Esophagus mucosa (tissue), 1 donor: Measurements from ENCODE around the gene MRPL40. TPM values are rescaled to one million over a fixed set of nuclear protein-coding genes. Genes with fewer than 3 reads are reported as not detected.

Experiments
- ATAC-seq: fragments of 200-7000 bp; cut with Tn5 transposase; one replicate; pipeline ENCODE4 v1.9.1; 2020
- total RNA-seq: library from RNA; stranded (reverse); gene quantifications from one replicate; pipeline ENCODE4 v1.2.4, GENCODE V29; 2023
- donor health status: DM: yes; HTN: yes; CAD: no.

The MRPL40 gene
- total RNA-seq, 1 donor from 2014 or later, result 26.4 TPM

- peak; percentile 18 for ATAC-seq
Observed at GRCh38 chr22:19463491-19464469, 31.4 kb downstream of the MRPL40 start.

GRCh38 chr22:19464546-19464945, 32.2 kb downstream of the MRPL40 start:
- no peak for ATAC-seq

- ATAC-seq, result no peak
Observed at GRCh38 chr22:19464975-19465374, 32.6 kb downstream of the MRPL40 start.

DNA sequence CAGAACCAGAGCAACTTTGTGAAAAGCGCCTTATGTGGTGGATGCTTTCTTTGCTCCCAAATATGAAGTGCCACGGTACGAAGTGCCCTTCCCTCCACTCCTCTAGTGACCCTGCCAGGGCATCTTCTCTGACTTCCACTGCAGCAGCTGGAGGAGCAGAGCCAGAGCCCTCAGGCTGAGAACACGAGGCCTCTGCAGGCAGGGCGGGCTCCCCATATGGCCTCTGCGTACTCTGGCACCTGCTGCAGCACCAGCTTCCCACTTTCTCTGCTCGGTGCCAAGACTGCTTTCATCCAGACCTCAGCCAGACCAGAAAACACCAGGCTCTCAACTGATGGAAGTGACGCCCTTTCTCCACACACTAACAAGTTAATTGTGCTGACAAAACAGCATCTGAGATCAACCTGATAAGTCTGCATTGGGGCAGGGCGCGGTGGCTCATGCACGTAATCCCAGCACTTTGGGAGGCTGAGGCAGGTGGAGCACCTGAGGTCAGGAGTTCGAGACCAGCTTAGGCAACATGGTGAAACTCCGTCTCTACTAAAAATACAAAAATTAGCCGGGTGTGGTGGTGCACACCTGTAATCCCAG, 33.9 kb downstream of the MRPL40 start:
- no peak for ATAC-seq

GRCh38 chr22:19466848-19467752, 34.8 kb downstream of the MRPL40 start:
- no peak for ATAC-seq

DNA sequence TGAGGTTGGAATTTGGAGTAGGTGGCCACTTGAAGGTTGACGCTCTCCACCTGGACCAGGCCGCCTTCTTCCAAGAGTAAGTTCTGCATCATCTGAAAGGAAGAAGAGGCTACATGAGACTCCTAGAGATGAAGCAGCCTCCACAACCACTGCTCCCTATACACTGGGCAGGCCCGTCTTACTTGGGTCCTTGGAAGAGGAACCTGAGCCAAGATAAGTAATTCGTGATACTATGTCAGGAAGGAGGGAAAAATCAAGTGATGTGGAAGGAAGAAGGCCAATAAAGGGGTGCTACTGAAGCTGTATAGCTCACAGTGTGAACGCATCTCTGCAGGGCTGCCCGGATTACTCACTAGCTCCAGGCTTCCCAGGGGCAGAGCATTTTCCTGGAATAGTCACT, 35.6 kb downstream of the MRPL40 start:
- no peak for ATAC-seq

- ATAC-seq, result no peak
Observed at GRCh38 chr22:19469421-19469820, 37.1 kb downstream of the MRPL40 start.

- no peak for ATAC-seq
Observed at GRCh38 chr22:19470010-19470409, 37.7 kb downstream of the MRPL40 start.

- ATAC-seq, result no peak
Observed at GRCh38 chr22:19471572-19471971, 39.2 kb downstream of the MRPL40 start.

- peak; percentile 10 for ATAC-seq
Observed at GRCh38 chr22:19472233-19472632, 39.9 kb downstream of the MRPL40 start.

DNA sequence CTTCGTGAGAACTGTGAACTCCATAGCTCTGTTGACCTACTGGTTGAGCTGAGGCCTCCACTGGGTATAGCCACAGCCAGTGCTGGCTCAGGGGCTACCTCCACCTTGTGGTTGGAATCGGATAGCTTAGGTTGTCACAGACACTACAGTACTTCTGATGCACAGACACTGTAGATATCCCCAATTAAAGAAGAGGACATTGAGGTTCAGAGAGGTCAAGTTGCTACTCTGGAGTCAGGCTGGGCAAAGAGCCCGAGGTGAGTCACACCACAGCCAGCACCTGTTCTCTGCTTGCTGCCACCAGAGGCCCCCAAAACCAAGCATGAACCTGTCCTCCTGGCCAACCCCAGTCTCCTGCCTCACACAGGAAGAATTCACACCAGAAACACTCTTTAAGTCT, 41.2 kb downstream of the MRPL40 start:
- ATAC-seq, result peak; percentile 19

DNA sequence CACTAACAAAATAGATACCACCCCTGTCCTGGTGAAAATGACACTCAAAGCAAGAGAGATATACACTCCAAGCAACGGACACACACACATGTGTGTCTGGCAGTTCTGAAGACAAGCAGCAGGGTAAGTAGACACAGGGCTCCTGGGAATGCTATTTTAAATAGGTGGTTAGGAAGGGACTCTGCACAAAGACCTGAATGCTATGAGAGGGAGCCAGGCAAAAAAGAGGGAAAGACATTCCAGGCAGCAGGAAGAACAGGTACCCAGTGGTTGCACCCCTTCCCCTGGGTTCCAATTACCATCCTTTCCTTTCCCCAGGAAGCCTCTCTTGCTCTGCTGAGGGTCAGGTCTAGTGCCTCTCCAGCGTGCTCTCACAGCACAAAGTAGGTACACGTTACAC, 43.7 kb downstream of the MRPL40 start:
- ATAC-seq, result no peak

- ATAC-seq, result no peak
Observed at GRCh38 chr22:19477321-19478044, 45.1 kb downstream of the MRPL40 start.

DNA sequence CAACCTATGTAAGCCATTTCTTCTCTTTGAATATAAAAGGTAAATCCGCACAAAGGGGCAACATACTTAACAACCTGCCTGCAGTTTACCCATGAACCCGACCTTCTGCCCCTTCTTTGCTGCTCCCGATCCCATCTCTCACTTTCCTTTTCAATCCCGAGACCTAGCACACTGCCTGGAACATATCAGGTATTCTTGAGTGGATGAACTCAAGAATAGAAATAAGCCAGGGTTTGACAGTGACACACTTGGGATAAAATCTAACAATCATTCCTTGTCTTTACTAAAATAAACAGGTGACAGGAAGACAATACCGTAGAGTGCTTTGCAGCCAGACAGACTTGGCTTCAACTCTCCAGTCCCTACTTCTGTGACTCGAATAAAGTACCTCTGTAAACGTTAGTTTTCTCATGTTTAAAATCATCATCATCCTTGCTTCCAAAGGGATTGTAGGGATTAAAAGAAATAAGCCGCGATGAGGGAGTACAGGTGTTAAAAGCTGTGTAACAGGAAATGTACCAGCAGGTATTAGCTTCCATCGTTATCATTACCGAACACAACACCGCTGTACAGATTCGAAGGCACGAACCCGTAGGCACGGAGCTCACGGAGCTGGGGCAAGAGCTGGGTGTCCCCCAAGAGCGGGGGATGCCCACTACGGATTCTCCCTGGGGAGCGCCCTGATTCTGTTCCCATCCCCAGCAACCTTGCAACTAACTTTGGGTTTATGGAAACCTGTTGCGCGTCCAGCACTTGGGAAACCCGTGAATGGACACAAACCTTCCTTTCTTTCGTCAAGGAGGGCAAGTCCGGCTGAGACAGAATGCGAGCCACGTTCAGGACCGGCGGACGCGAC, 45.9 kb downstream of the MRPL40 start:
- ATAC-seq, result peak; percentile 4

DNA sequence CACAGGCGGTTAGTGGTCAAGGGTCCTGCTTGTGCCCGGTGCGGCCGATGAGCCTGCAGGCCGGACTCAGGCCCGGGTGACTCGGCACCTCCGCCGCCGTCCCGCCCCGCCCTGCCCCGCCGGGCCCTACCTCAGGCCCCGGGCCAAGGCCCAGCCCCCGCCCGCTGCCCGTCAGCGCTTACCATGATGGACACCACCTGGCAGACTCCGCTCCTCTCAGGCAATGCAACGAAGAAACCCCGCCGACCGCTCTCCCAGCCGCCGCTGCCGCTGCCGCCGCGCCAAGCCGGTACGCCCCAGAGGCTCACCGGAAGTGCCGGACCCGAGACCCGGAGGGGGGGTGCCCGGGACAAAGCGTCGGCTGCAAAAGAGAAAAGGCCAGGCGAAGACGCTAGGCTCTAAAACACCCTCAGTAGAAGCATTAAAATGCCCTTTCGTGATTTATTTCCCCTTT, 46.6 kb downstream of the MRPL40 start, which contains the start of gene UFD1:
Gene UFD1 (minus strand): TSS at position 293 of the 454 bp plus-strand sequence. CDS start 108 bp downstream, at position 185.
- peak; percentile 72 for ATAC-seq

DNA sequence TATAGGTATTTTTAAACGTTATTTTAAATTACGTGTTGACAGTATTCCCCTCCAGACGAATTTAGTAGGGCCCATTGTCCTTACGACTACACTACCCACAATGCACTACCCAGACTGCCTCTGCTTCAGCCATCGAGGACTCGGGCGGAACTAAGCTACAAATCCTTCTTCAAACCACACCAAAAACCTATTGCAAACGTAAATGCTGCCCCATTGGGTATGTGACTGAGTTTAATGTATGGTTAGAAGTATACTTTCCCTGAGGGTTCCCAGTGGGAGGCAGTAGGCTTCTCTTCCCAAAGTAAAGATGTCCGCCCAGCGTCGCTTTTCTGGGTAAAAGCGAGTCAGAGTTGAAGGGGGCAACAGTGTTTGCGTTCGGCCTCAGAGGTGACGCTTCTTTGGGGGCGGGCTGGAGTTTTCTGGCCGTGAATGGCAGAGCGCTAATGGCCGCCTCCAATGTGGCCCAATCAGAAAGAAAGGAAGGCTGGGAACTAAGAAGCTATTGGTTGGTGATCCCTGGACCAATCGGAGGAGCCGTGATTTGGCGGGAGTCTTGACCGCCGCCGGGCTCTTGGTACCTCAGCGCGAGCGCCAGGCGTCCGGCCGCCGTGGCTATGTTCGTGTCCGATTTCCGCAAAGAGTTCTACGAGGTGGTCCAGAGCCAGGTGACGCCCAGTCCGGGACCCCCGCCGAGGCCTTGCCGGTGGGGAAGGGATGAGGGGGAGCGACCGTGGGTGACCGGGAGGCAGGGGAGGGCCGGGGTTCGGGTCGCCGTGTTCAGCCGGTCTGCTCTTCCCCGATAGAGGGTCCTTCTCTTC, 47.2 kb downstream of the MRPL40 start, which contains the start of gene CDC45:
Gene CDC45 (plus strand): TSS at position 566 of the 818 bp plus-strand sequence. CDS start 49 bp downstream, at position 615.
- ATAC-seq, result peak; percentile 95

GRCh38 chr22:19480173-19480568, 47.8 kb downstream of the MRPL40 start:
- peak; percentile 1 for ATAC-seq

DNA sequence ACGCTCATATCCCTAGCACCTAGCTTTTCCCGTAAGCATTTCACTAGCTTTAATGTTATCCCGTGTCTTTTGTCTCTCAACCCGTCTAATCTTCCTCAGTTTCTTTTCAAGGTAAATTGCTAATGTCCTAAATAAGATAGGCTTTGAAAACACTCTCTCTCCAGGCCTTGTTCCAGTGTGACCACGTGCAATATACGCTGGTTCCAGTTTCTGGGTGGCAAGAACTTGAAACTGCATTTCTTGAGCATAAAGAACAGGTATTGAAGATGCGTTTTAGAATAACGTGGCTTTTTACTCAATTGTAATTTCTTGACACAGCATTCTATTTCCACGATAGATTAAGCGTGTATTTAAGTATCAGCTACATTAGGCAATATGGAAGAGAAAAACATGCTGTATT, 48.4 kb downstream of the MRPL40 start:
- ATAC-seq, result no peak

- ATAC-seq, result no peak
Observed at GRCh38 chr22:19482297-19482696, 50.0 kb downstream of the MRPL40 start.
